Hepatocyte (in vitro differentiated cells): ENCODE data around the gene PRAC2. TPM values are rescaled to one million over a fixed set of nuclear protein-coding genes. Genes with fewer than 3 reads are reported as not detected.

Experiments used
- DNase-seq: peaks from one replicate; pipeline ENCODE4 v3.0.0-alpha.2; 2016; ENCODE audit warnings: low spot score
- H2AFZ ChIP-seq: fragments of 200-600 bp; sonication (generic); 2 replicates; pipeline ENCODE4 v1.6.0; 2016; ENCODE audit warnings: antibody characterized with exemption, mild to moderate bottlenecking
- H3K27ac ChIP-seq: fragments of 200-600 bp; sonication (generic); 2 replicates; pipeline ENCODE4 v1.5.1; 2016; ENCODE audit warnings: mild to moderate bottlenecking
- H3K27me3 ChIP-seq: fragments of 200-600 bp; sonication (generic); 2 replicates; pipeline ENCODE4 v1.6.1; 2016
- H3K36me3 ChIP-seq: fragments of 200-600 bp; sonication (generic); replicated peaks from 2 replicates; pipeline ENCODE4 v1.5.1; 2016; ENCODE audit warnings: low read depth; ENCODE audit not compliant: insufficient read depth
- H3K4me1 ChIP-seq: fragments of 200-600 bp; sonication (generic); 2 replicates; pipeline ENCODE4 v1.5.1; 2016; ENCODE audit warnings: mild to moderate bottlenecking, moderate library complexity; ENCODE audit not compliant: insufficient read depth
- H3K4me2 ChIP-seq: fragments of 200-600 bp; sonication (generic); 2 replicates; pipeline ENCODE4 v1.6.0; 2016
- H3K4me3 ChIP-seq: fragments of 200-600 bp; sonication (generic); 2 replicates; pipeline ENCODE4 v1.5.1; 2016; ENCODE audit warnings: mild to moderate bottlenecking
- H3K79me2 ChIP-seq: fragments of 200-600 bp; sonication (generic); 2 replicates; pipeline ENCODE4 v1.6.0; 2017; ENCODE audit warnings: mild to moderate bottlenecking
- H3K9me2 ChIP-seq: fragments of 200-600 bp; sonication (generic); replicated peaks from 2 replicates; pipeline ENCODE4 v1.6.0; 2017; ENCODE audit warnings: mild to moderate bottlenecking; ENCODE audit not compliant: insufficient read depth
- H3K9me3 ChIP-seq: fragments of 200-600 bp; sonication (generic); 2 replicates; pipeline ENCODE4 v1.5.1; 2016; ENCODE audit warnings: low read depth, mild to moderate bottlenecking
- H4K20me1 ChIP-seq: fragments of 200-600 bp; sonication (generic); 2 replicates; pipeline ENCODE4 v1.6.0; 2016; ENCODE audit warnings: mild to moderate bottlenecking; ENCODE audit not compliant: insufficient read depth, poor library complexity, severe bottlenecking
- CTCF ChIP-seq: fragments of 200-600 bp; sonication (generic); IDR thresholded peaks from 2 replicates; pipeline ENCODE4 v1.5.1; 2016; ENCODE audit warnings: antibody characterized with exemption, mild to moderate bottlenecking; ENCODE audit not compliant: poor library complexity
- EZH2 ChIP-seq: fragments of 200-600 bp; sonication (generic); IDR thresholded peaks from 2 replicates; pipeline ENCODE4 v1.6.1; 2016; ENCODE audit warnings: antibody characterized with exemption, mild to moderate bottlenecking, borderline replicate concordance
- EZH2phosphoT487 ChIP-seq: fragments of 200-600 bp; sonication (generic); IDR thresholded peaks from one replicate; pipeline ENCODE4 v1.6.1; 2018; ENCODE audit warnings: antibody characterized with exemption, mild to moderate bottlenecking, low read depth, moderate library complexity; ENCODE audit not compliant: unreplicated experiment, severe bottlenecking
- WGBS: methylation state at CpG from one replicate; pipeline ENCODE4 v1.1.6; 2016; ENCODE audit warnings: low lambda C conversion rate; ENCODE audit errors: missing lambda C conversion rate; 5-methylcytosine and 5-hydroxymethylcytosine counted together
- polyA plus RNA-seq: library from polyadenylated mRNA; unstranded; fragments of >200 nt; fragmentation: Nextera tagmentation; extraction: Ambion mirVana; gene quantifications from 2 replicates; pipeline ENCODE4 v1.2.1, GENCODE V29; 2016
- total RNA-seq: library from RNA; depleted of rRNA; stranded (reverse); fragments of >200 nt; gene quantifications from 2 replicates; pipeline ENCODE4 v1.2.3, GENCODE V29; 2014

Gene PRAC2
- total and polyA plus RNA-seq, 2 experiments from 2014 or later: 1.5 TPM; not detected in 1

- Histone ChIP-seq H4K20me1 (no peaks in the 10 kb centered on the region), H3K4me1 (peaks cover 2% of the 10 kb centered on the region), H3K9me2 (no peaks in the 10 kb centered on the region), H2AFZ (no peak overlapping the region), H3K27ac (no peak overlapping the region), H3K36me3 (no peaks in the 10 kb centered on the region), H3K9me3 (no peaks in the 10 kb centered on the region), H3K4me3 (no peak overlapping the region), H3K79me2 (no peaks in the 10 kb centered on the region), H3K27me3 (peaks cover 99% of the 10 kb centered on the region), H3K4me2 (peak overlapping the region; percentile 55)
- 15% methylated on average over 38 of the region's 38 CpGs for WGBS
- no peak for DNase-seq
- TF ChIP-seq CTCF (no peak), EZH2 (peak; percentile 94), EZH2phosphoT487 (peak; percentile 81)
Measured at GRCh38 chr17:48725288-48726064, 2.5 kb downstream of the PRAC2 start.

- no peak overlapping the region for H3K27ac ChIP-seq
- H3K36me3 ChIP-seq: no peaks in the 10 kb centered on the region
- 35% methylated on average over 20 of the region's 20 CpGs for WGBS
- H3K4me2 ChIP-seq: no peak overlapping the region
- H2AFZ ChIP-seq: no peak overlapping the region
- H3K9me3 ChIP-seq: no peaks in the 10 kb centered on the region
- H3K4me3 ChIP-seq: no peak overlapping the region
- peaks cover 2% of the 10 kb centered on the region for H3K4me1 ChIP-seq
- no peaks in the 10 kb centered on the region for H3K9me2 ChIP-seq
- no peaks in the 10 kb centered on the region for H4K20me1 ChIP-seq
- TF ChIP-seq EZH2: no peak
- TF ChIP-seq EZH2phosphoT487: peak; percentile 50
- no peak for TF ChIP-seq CTCF
- H3K27me3 ChIP-seq: peaks cover 98% of the 10 kb centered on the region
- no peaks in the 10 kb centered on the region for H3K79me2 ChIP-seq
- no peak for DNase-seq
Measured at GRCh38 chr17:48726114-48726915, 3.3 kb downstream of the PRAC2 start.

GRCh38 chr17:48726916-48727286, 3.9 kb downstream of the PRAC2 start:
- TF ChIP-seq EZH2phosphoT487: no peak
- Histone ChIP-seq H2AFZ (no peak overlapping the region), H3K36me3 (no peaks in the 10 kb centered on the region), H3K79me2 (no peaks in the 10 kb centered on the region), H3K4me3 (no peak overlapping the region), H3K27ac (no peak overlapping the region), H3K27me3 (peaks cover 98% of the 10 kb centered on the region), H3K9me2 (no peaks in the 10 kb centered on the region), H4K20me1 (no peaks in the 10 kb centered on the region), H3K4me2 (no peak overlapping the region), H3K4me1 (peaks cover 2% of the 10 kb centered on the region), H3K9me3 (no peaks in the 10 kb centered on the region)
- 28% methylated on average over 20 of the region's 20 CpGs for WGBS
- DNase-seq: no peak
